DMS79 (cell line): ENCODE measurements around the gene FBXO41.

Experiments
- DNase-seq: peaks from one replicate; lab custom pipeline; 2025; lab: John Stamatoyannopoulos, UW

The FBXO41 gene, protein sequence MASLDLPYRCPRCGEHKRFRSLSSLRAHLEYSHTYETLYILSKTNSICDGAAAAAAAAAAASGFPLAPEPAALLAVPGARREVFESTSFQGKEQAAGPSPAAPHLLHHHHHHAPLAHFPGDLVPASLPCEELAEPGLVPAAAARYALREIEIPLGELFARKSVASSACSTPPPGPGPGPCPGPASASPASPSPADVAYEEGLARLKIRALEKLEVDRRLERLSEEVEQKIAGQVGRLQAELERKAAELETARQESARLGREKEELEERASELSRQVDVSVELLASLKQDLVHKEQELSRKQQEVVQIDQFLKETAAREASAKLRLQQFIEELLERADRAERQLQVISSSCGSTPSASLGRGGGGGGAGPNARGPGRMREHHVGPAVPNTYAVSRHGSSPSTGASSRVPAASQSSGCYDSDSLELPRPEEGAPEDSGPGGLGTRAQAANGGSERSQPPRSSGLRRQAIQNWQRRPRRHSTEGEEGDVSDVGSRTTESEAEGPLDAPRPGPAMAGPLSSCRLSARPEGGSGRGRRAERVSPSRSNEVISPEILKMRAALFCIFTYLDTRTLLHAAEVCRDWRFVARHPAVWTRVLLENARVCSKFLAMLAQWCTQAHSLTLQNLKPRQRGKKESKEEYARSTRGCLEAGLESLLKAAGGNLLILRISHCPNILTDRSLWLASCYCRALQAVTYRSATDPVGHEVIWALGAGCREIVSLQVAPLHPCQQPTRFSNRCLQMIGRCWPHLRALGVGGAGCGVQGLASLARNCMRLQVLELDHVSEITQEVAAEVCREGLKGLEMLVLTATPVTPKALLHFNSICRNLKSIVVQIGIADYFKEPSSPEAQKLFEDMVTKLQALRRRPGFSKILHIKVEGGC

DNA sequence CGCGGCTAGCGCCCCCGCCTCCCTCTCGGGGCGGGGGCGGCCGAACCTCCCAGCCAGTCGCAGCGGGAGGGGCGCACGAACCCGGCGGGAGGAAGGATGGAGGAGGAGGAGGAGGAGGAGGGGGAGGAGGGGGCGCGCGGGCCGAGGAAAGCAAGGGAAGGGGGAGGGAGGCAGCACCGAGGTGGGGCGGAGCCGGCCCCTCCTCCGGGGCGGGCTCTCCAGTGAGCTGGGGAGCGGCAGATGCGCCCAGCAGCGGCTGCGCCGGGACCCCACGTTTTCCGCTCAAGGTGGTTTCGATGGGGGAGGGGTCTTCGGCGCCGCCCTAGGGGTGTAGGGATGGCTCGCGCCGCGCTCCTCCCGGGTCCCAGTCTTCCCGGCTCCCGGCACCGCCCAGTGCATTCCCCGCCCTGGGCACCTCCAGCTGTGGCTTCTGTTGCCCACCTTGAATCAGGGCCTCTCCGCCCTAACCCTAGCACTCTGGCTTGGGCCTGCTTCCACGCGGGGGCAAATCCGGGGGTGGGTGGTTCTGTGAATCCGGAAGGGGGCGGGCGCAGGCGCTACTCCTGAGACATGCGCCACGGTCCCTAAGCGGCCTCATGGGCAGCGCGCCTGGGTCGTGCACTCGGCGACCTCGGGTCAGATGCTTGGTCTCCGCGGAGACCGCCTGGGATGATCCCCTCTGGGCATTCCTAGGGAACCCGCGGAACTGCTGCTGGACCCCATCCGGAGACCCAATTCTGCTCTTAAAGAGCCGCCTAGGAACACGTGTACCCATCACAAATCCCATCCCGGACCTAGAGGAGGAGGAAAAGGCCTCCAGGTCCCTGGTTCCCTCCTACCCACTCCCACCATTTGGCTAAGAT, at the start of gene FBXO41:
FBXO41 (minus strand) TSS at position 183 of the 863 bp plus-strand sequence. CDS start 14,848 bp downstream, outside the sequence.
- peak; percentile 34 for DNase-seq

DNA sequence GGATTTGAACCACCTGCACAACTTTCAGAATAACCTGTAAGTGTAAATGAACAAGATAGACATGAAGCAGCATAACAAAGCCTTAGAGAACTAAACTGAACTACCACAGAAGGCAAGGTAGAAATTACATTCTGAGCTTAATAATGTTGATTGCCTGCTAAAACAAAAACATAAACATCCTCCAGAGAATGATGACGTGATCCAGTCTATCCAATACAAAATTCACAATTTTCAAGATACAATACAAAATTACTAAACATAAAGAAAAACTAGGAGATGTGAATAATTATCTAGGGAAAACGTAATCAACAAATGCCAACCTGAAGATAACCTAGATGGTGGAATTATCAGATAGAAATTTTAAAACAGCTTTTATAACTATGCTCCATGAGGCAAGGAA, 49.8 kb upstream of the FBXO41 start:
- no peak for DNase-seq

DNA sequence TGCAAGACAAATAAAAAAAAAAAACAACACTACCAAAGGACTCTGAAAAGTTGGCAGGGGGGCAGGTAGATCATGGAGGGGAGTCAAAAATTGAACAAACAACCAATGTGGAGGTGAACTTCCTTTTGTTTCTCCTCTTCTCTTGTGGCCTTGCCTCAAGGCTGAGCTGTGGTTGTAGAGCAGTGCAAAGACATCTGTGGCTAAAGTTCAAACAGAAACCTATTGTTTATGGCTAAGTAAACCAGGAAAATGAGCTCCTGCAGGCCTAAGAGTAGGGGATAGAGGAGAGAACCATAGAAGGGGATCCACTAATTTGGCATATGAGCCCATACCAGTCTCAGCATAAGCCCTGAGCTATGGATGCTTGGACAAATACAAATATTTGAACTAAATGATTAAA, 49.3 kb upstream of the FBXO41 start:
- no peak for DNase-seq

DNA sequence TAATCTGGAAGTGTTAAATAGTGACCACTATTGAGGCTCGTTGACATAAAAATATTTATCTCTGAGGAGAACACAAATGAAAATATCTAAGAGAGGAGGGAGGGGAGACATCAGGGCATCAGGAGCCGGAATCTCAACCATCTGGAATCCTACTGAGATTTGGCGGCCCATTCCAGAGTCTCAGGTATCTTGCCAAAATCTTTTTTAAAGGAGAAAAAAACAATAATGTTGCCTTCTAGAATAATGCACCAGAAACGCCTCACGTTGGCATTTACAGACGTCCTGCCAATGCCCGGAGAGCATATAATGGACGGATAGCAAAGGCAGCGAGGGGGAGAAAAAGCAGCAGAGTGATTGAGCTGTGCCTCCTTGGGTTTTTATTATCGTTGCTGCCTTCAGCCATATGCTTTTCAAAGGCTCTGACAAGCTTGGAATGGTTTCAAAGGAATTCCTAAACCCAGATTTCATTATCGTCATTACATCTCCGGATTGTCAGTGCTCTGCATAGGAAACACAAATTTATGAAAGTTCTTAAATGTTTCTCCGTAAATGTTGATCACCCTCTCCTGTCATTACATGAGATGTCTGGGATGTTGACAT, 39.9 kb upstream of the FBXO41 start:
- no peak for DNase-seq

DNA sequence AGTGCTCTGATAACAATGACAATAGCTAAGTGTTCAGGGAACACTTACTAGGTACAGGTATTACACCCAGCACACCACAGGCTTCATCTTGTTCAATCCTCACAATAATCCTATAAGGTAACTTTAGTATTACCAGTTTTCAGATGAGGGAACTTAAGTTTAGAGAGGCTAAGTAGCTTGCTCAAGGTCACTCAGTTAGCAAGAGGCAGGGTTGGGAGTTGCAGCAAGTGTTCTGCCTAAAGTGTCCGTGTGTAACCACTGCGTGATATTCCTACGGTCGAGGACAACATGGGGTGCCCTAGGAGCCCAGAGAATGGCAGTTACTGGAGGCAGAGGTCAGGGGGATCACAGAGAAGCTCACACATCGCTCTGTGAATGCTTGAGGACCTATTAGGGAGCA, 39.3 kb upstream of the FBXO41 start:
- no peak for DNase-seq

DNA sequence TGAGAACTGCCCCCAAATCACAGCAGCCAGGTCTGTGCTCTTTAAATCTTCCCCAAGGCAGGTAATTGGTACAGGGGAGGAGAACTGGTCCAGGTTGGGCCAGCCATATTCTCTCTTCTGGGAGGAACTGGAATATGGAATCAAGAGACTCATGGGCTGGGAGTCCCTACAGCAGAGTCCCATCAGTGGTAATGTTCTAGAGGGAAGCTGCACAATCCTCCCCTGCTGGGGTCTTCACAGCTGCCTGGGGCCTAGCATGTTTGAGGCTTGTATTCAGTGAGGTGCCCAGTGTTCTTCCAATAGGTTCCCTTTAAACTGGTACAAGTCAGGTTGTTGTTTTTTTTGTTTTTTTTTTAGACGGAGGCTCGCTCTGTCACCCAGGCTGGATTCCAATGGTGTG, 30.2 kb upstream of the FBXO41 start:
- no peak for DNase-seq

DNA sequence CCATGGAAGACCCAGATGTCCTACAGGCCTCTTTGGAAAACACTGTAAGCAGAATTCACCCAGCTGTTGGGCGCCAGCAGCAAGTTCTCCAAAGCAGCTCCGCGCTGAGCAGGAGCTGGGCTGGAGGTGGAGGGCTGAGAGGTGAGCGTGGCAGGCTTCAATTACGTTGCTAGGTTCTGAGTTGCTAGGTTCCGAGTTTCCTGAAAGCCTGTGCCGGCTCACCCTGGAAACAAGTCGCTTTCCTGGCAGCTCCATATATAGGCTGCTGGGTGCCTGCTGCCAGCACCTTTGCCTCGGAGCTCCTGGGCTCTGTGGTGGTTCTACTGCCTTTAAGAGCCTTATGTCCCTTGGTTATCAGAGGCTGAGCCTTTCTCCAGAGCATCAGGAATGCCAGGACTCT, 23.4 kb upstream of the FBXO41 start:
- DNase-seq: peak; percentile 34

DNA sequence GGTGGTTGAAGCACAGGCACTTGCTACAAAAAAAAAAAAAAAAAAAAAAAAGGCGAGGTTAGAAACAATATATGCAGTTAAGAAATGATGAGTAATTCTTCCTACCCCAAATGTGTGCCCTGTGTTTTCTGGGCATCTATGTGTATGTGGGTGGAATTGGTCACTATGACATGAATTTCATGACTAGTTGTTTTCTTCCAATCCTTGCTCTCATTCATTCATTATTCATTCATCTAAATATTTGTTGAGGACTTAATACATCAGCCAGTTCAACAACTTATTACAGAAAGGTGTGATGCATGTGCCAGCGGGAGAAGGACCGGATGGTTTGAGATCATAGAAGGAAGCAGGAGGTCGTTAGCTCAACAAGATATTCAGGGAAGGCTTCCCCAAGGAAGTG, 17.4 kb upstream of the FBXO41 start:
- no peak for DNase-seq

DNA sequence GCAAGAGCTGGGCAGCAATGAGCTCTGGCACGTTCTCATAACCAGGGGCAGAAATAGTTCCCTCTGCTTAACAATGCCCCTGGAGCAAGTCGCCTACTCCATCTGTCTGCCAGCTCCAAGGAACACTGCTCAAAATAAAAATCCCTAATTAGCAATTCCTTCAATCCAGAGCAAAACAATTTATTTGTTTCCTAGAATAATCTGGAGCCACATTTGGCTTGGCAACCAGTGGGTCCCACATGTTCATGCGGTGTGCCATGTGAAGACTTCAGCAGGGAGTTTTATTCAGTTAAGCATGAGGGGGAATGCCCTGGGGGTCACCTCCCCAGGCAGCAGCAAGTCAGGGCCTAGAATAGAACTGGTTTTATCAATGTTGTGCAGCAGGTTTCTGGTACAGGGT, 16.6 kb upstream of the FBXO41 start:
- DNase-seq: no peak

DNA sequence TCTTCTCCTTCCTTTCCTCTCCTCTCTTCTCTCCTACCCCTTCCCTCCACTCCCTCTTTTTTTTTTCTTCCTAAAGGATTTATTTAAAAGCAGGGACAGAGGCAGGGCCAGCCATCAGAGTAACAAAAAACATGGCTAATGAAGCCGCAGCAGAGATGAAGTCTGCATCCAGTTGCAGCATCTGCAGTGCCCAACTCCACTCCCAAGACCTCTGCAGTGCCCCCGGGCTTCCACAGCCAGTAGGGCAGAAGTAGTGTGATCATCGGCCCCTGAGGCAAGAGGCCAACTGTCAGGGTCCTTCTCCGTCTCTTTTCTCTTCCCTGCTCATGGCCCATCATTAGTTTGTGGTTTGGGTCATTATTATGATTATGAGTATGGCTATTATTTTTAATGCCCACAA, 13.3 kb upstream of the FBXO41 start:
- DNase-seq: no peak

DNA sequence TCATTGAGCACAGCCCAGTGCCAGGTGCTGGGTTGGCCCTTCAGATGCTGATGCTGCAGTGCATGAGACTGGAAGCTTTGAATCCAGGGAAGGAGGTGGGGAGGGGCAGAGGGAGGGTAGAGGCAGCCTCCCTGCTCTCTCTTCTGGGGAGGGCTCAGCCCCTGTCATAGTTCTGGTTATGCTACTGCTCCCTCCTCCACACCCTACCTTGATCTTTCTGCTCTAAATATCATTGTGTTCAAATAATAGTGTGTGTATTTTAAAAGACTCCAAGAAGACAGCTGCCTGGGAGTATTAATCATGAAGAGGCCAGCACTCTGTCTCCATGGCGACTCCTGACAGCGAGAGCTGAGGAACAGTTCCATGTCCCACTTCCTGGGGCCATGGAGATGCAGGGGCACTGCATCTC, 12.9 kb upstream of the FBXO41 start:
- peak; percentile 14 for DNase-seq

DNA sequence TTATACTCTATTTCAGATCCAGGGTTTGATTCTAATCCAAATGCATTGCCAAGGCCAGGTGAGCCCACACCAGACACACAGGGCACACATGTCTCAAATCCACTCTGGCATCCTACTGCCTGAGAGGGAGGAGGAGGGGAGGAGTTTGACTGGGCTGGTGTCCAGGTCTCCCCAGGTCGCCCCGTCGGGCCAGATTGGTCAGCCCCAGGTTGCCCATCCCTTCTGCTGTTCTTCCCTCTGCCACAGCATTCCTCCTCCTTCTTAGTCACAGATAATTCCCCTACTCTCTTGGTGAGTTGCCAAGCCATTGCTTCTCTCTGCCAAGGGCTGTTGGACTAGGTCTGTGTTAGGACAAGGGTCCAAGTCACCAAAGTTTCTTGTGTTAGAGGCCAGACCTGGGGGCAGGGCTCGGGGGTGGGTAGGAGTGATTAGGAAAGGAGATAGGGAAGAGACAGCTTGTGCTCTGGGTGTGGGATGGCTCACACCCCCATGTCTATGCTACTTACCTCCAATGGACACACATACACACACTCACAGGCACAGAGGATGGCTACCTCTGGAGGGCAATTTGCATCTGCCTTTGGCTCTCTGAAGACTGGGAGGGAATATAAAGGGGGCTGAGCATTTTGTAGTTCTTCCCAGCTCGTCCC, 11.6 kb upstream of the FBXO41 start:
- no peak for DNase-seq

DNA sequence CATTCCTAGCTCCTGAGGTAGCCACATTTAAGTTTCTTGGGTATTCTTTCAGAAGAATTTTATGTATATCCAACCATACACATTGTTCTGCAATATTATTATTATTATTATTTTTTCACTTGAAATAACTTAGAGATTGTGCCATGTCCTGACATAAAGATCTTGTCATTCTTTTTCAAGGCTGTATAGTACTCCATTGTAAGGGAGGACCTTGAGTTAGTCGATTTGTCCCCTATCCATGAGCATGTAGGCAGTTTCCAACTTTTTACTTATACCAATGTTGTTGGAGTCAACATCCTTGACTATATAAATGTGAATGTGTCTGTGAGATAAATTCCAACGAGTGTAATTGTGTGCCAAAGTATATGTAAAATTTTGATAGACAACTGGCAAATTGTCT, 10.0 kb upstream of the FBXO41 start:
- no peak for DNase-seq

DNA sequence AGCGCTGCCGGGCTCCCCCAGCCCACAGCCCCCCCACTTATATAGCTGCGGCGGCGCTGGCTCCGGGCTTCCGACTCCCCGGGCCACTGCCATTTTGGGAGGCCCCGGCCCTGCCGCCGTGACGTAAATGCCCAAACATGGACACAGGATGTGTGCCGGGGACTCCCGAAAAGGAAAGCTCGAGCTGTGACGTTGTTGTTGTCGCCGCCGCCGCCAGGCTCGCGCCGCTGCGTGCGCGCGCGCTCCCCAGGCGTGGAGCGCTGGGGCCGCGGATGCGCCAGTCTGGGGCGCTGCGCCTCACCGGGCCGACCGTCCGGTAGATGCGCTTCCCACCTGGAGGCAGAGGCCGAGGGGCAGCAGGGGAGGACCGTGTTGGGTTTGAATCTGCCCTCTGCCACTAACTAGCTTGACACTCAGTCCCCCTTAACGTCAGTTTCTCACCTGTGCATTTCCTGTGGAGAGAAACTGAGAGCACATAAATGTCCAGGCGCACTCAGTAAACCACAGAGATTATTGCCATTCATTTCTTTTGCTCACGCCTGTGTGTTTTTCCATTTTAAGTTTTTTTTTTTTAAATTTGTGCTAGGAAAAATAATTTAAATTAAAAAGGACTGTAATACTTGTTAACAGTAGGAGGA, 9.4 kb upstream of the FBXO41 start, which contains the start of gene EGR4:
EGR4 (minus strand) TSS at position 15 of the 638 bp plus-strand sequence. CDS start 231 bp downstream, outside the sequence.
- peak; percentile 68 for DNase-seq

DNA sequence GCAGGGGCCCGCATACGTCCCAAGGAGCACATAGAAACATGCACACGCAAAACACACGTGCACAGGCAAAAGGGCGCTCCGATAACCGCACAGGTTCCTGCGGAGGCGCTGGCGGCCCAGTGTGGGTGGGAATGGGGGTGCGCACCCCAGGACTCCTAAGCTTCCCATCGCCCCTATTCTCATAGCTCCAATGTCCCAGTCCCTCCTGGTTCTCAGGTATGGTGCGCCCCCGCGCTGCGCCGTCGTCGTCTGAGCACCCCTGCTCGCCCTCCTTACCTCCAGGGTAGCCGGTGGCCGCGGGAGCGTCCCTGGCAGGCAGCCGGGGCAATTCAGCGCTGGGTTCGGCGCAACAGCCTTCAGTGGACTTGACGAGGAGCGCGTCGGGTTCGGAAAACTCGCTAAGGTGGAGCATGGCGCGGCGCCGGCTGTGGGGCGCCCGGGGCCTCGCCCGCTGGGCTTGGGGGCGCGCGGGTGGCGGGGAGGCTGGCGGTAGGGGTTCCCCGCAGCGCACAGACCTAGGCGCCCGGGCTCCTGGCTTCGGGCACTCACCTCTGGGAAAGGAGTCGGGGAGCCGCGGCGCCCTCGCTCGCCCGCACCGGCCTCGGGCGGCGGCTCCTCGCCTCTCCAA, 8.7 kb upstream of the FBXO41 start:
- no peak for DNase-seq

DNA sequence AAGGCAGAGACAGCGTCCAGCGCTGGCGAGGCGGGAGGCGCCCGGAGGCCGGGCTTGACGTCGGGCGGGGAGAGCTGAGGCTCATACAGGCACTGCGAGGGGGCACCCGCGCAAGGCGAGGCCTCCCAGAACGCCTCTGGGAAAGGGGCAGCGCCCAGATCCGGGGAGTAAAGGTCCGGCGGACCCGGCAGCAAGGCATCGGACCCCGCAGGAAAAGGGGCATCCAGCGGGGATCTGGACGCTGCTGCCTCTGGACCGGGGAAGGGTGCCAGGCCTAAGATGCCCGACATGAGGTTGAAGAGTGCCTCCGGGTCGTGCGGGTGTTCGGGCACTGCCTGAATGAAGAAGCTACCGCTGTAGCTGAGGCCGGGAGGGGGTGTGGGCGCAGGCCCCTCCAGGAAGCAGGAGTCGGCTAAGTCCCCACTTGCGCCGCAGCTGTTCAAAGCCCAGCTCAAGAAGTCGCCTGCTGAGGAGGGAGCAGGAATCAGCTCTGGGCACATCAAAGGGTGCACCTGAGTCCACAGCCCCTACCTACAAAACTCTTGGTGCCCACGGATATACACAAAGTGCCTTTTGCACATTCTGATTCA, 8.1 kb upstream of the FBXO41 start:
- DNase-seq: no peak

DNA sequence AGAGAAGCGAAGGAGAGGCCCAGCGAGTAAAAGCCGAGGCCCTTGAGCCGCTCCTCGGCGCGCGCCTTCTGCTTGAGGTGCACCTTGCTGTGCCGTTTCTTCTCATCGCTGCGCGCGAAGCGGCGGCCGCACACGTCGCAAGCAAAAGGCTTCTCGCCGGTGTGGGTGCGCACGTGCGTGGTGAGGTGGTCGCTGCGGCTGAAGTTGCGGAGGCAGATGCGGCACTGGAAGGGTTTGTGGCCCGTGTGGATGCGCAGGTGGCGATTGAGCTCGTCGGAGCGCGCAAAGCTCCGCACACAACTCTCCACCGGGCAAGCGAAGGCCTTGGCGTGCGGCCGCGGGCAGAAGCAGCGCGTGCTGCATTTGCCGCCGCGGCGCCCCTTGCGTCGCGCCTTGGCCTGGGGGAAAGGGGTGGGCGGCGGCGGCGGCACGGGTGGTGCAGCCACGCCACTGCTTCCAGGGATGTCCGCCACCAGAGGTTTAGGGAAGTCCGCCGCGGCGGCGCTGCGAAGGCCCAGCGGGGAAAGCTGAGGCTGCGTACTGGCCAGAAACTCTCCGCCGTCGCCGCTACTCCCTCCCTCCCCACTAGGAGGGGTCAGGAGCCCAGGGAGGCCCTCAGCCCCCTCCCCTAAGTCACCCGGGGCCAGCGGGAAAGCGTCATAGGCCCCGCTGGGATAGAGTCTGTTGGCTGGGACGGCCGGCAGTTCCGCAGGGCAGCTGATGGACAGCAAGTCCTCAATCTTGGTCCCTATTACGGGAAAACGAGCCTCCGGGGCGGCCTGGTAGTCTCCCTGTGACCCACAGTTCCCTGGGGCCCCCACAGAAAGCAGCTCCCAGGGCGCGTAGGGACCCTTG, 7.4 kb upstream of the FBXO41 start:
- no peak for DNase-seq

DNA sequence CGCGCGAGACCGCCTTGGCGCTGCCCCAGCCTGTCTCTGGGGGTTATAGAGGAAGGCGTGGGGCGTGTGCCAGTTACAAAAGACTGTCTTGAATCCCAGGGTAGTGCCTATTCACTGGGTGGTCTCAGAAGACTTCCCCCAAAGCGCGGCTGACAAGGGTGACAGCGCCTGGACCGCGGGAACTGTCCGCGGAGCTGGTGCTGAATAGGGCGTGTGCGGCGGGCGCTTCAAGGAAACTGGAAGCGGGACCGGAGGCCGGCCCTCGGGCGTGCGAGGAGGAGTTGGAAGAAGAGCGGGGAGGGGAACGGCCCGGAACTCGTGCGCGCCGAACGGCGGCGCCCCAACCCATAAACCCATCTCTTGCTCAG, 6.8 kb upstream of the FBXO41 start:
- DNase-seq: no peak
